Right lobe of liver (tissue), 6 donors: ENCODE results near the gene RNF145. TPM values are rescaled to one million over a fixed set of nuclear protein-coding genes. Genes with fewer than 3 reads are reported as not detected.

Source experiments
- ATAC-seq, 4 donors: fragments of 200-7000 bp; cut with Tn5 transposase; one replicate each; pipeline ENCODE4 v1.9.1; 2020; ENCODE audit warnings: mild to moderate bottlenecking in 4 of 4, moderate library complexity in 4 of 4
- DNase-seq, 3 donors: peaks; one replicate each; pipeline ENCODE4 v3.0.0-alpha.2; 2020
- H3K27ac ChIP-seq, 3 donors: fragments of 200-600 bp; one replicate each; pipeline ENCODE4 v1.8.0; 2022
- H3K27me3 ChIP-seq, 2 donors: fragments of 200-600 bp; one replicate each; pipeline ENCODE4 v1.8.0; 2022
- H3K36me3 ChIP-seq, 4 donors: fragments of 200-600 bp; sonication (generic) in 1 of 4; one replicate each; pipeline versions ENCODE4 v1.5.1 to v1.8.0; 2017 to 2022; ENCODE audit warnings: control low read depth in 1 of 4
- H3K4me1 ChIP-seq, 4 donors: fragments of 200-600 bp; sonication (generic) in 1 of 4; one replicate each; pipeline versions ENCODE4 v1.5.1 to v1.8.0; 2017 to 2022; ENCODE audit warnings: control low read depth in 1 of 4
- H3K4me3 ChIP-seq, 3 donors: fragments of 200-600 bp; one replicate each; pipeline ENCODE4 v1.8.0; 2022
- H3K9me3 ChIP-seq, 4 donors: fragments of 200-600 bp; sonication (generic) in 1 of 4; one replicate each; pipeline versions ENCODE4 v1.5.1 to v1.8.0; 2017 to 2022; ENCODE audit warnings: control low read depth in 1 of 4
- POLR2A ChIP-seq: fragments of 450-650 bp; IDR thresholded peaks from one replicate; pipeline ENCODE4 v1.6.1; 2017; ENCODE audit warnings: antibody characterized with exemption, mild to moderate bottlenecking
- WGBS: methylation state at CpG from one replicate; pipeline ENCODE4 v1.1.6; 2018; ENCODE audit warnings: low coverage, low lambda C conversion rate; ENCODE audit not compliant: insufficient coverage; ENCODE audit errors: missing lambda C conversion rate; 5-methylcytosine and 5-hydroxymethylcytosine counted together
- intact Hi-C, 2 donors: fragments of 100-400 bp; cut with DNase I; formaldehyde crosslinking; loops; one replicate each; pipeline versions ENCODE4 v1.11.2 to v1.14.1; 2022
- total RNA-seq, 6 experiments: library from RNA; depleted of rRNA in 2 of 6; stranded (reverse); fragments of >200 nt in 2 of 6; fragmentation: NEBNext Ultra II Directional in 3 of 6; extraction: Animal tissue kit (Norgen Biotek cat#: 25700) in 3 of 6; gene quantifications; one replicate each; pipeline versions ENCODE4 v1.1.0 to v1.2.4, GENCODE V29; 2016 to 2023
- TF ChIP-seq, protein P1 (sequence below), 4 donors: fragments of 200-600 bp in 3 of 4; fragments of 450-650 bp in 1 of 4; IDR thresholded peaks; one replicate each; pipeline versions ENCODE4 v1.5.1 to v1.8.0; 2016 to 2022; ENCODE audit warnings: antibody characterized with exemption in 4 of 4, mild to moderate bottlenecking in 2 of 4
- donor health status: DM: no; HTN: yes; CAD: no.
- donor health status: DM: no; HTN: no; CAD: no.
- donor health status: DM: no; HTN: no; CAD: no.
- donor health status: DM: no; HTN: yes; CAD: no.
- donor health status: DM: no; HTN: yes; CAD: no.

RNF145 gene
- total RNA-seq, 6 experiments from 2014 or later, result 7.2 to 20.9 (median 10.6) TPM

DNA sequence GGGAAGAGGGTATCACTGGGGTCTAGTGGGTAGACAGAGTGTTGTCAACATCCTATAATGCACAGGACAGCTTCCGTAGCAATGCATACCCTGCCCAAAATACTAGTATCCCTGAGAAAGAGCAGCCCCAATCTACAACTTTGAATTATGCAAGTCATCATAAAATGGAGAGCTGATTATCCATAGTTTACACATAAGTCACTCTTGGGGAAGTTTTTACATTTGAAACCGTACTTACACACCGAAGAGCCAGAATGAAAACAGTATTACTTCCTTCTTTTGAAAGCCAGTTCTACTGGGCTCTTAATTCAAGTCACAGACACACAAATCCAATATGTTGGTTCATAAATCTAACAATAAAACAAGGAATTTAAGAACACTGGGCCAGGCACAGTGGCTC is 21.6 kb downstream of the RNF145 start:
- DNase-seq, result no peak
- no peaks in the 10 kb centered on the region for H3K9me3 ChIP-seq

DNA sequence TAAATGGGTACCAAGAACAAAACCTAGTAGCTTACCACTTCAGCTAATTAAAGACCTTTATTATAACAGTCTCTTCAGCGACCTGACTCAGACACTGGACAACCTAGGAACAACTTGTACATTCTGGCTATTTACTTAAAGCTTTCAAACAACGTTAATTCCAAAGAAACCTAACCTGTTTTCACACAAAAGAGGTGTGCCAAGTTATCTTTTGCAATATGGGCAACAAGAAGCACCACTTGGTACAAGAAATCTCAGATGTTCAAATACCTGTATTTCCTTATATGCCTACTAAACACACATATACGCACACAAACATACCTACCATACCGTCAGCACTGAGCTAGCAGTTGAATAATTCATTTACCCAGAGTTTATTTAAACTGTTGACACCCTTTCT is 23.0 kb downstream of the RNF145 start:
- DNase-seq, result no peak
- Histone ChIP-seq H3K27ac (no peak overlapping the region), H3K9me3 (no peaks in the 10 kb centered on the region), H3K4me1 (no peaks in the 10 kb centered on the region), H3K27me3 (no peaks in the 10 kb centered on the region), H3K4me3 (no peak overlapping the region), H3K36me3 (peaks cover 0 to 4% (median 0%) of the 10 kb centered on the region in 4 donors)
- 70% methylated on average over 4 of the region's 4 CpGs for WGBS
- TF ChIP-seq, protein P1, sequence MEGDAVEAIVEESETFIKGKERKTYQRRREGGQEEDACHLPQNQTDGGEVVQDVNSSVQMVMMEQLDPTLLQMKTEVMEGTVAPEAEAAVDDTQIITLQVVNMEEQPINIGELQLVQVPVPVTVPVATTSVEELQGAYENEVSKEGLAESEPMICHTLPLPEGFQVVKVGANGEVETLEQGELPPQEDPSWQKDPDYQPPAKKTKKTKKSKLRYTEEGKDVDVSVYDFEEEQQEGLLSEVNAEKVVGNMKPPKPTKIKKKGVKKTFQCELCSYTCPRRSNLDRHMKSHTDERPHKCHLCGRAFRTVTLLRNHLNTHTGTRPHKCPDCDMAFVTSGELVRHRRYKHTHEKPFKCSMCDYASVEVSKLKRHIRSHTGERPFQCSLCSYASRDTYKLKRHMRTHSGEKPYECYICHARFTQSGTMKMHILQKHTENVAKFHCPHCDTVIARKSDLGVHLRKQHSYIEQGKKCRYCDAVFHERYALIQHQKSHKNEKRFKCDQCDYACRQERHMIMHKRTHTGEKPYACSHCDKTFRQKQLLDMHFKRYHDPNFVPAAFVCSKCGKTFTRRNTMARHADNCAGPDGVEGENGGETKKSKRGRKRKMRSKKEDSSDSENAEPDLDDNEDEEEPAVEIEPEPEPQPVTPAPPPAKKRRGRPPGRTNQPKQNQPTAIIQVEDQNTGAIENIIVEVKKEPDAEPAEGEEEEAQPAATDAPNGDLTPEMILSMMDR (IDR thresholded peaks at IDR 0.05), result no peak
- TF ChIP-seq POLR2A, result no peak
- ATAC-seq, result no peak
- intact Hi-C loops, result no loop called here

More for the DNA sequence above, 21.6 kb downstream of the RNF145 start:
- peaks cover 0 to 4% (median 0%) of the 10 kb centered on the region in 4 donors for H3K36me3 ChIP-seq
- no peak overlapping the region for H3K4me3 ChIP-seq
- no peak for ATAC-seq
- H3K4me1 ChIP-seq, result no peaks in the 10 kb centered on the region
- TF ChIP-seq, protein P1 (IDR thresholded peaks at IDR 0.05), result no peak
- TF ChIP-seq POLR2A, result no peak
- whole genome bisulfite sequencing, result 84% methylated on average over 3 of the region's 3 CpGs
- intact Hi-C loops, result no loop called here
- no peaks in the 10 kb centered on the region for H3K27me3 ChIP-seq
- H3K27ac ChIP-seq, result no peak overlapping the region

DNA sequence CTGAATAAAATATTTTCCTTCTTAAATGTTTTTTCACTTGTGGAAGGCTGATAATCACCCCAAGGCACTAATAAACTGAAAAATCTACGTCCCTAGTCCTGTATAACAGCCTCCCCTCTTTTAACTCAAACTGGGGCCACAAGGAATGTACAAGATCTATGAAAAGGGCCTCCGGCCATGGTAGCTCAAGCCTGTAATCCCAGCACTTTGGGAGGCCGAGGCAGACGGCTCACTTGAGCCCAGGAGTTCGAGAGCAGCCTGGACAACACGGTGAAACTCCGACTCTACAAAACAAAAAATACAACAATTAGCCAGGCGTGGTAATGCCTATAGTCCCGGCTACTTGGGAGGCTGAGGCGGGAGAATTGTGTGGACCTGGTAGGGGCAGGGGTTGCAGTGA is 23.6 kb downstream of the RNF145 start:
- intact Hi-C loops, result no loop called here
- Histone ChIP-seq H3K4me3 (no peak overlapping the region), H3K9me3 (no peaks in the 10 kb centered on the region), H3K36me3 (peaks cover 0 to 4% (median 0%) of the 10 kb centered on the region in 4 donors), H3K27ac (no peak overlapping the region), H3K27me3 (no peaks in the 10 kb centered on the region), H3K4me1 (no peaks in the 10 kb centered on the region)
- no peak for ATAC-seq
- DNase-seq, result no peak
- no peak for TF ChIP-seq POLR2A
- TF ChIP-seq, protein P1 (IDR thresholded peaks at IDR 0.05), result no peak
- WGBS, result 85% methylated on average over 9 of the region's 10 CpGs

DNA sequence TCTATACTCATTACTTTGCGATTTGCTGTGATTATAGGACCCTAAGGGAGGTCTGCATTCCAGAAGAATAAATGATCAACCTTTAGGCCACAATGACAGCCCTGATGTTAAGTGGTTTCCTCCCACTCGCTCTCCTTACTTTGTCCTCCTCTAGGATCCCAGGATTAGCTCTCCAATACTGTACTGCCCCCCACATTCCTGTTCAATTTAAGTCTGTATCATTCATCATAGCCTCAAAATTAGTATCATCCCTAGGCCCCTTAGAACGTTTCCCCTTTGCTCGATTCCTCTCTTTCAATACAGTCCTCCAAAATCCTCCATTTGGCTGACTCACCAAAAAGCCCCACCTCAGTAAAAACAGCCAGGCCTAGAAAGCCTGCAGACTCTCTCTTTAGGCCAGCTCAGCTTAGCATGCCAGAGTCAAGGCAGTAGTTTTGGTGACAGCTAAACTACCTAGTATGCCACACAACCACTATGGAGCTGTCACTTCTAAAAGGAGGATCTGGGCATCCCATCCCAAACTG is 24.4 kb downstream of the RNF145 start:
- H3K27me3 ChIP-seq, result no peaks in the 10 kb centered on the region
- H3K4me1 ChIP-seq, result no peaks in the 10 kb centered on the region
- H3K36me3 ChIP-seq, result peaks cover 0 to 4% (median 0%) of the 10 kb centered on the region in 4 donors
- no peak for DNase-seq
- 62% methylated on average over 4 of the region's 4 CpGs for WGBS
- ATAC-seq, result no peak
- H3K27ac ChIP-seq, result no peak overlapping the region
- H3K9me3 ChIP-seq, result no peaks in the 10 kb centered on the region
- no peak for TF ChIP-seq POLR2A
- intact Hi-C loops, result no loop called here
- no peak overlapping the region for H3K4me3 ChIP-seq

DNA sequence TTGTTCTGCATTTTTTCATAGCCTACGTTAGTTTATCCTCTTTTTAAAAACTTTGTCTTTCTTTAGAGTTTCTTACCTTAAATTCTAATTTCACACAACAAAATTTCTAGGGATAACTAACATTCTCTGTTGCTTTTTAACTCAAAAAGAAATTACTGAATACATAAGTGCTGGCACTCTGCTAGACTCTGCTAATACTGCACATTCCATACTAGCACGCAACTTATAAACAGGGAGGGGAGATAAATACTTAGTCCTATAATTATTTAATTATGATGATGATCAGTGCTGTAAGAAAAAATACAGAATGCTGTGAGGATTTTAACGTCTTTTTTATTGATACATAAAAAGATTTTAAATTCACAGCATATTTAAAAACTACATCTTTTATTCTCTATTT is 25.1 kb downstream of the RNF145 start:
- WGBS, result 82% methylated on average over 3 of the region's 3 CpGs
- Histone ChIP-seq H3K36me3 (peaks cover 0 to 4% (median 0%) of the 10 kb centered on the region in 4 donors), H3K4me3 (no peak overlapping the region), H3K27me3 (no peaks in the 10 kb centered on the region), H3K9me3 (no peaks in the 10 kb centered on the region), H3K4me1 (no peaks in the 10 kb centered on the region), H3K27ac (no peak overlapping the region)
- ATAC-seq (no peak), DNase-seq (no peak)
- intact Hi-C loops, result no loop called here
- no peak for TF ChIP-seq POLR2A
- TF ChIP-seq, protein P1 (IDR thresholded peaks at IDR 0.05), result no peak
